SU-DHL-6 (cell line): Measurements from ENCODE around the gene ISG20.

Experiments used
- H2AFZ ChIP-seq: fragments of 200-600 bp; sonication (generic); 2 replicates; pipeline ENCODE4 v1.6.1; 2014; ENCODE audit warnings: low read depth, mild to moderate bottlenecking, moderate library complexity, mixed read lengths, antibody characterized with exemption, low read length; ENCODE audit not compliant: severe bottlenecking
- H3F3A ChIP-seq: fragments of 200-600 bp; shearing (Covaris generic); 2 replicates; pipeline ENCODE4 v1.6.0; 2016; ENCODE audit warnings: antibody characterized with exemption, mild to moderate bottlenecking; ENCODE audit not compliant: insufficient read depth
- H3K27ac ChIP-seq: fragments of 200-600 bp; sonication (generic); 2 replicates; pipeline ENCODE4 v1.5.1; 2016; ENCODE audit warnings: low read depth, mild to moderate bottlenecking, low read length, moderate library complexity, mixed read lengths
- H3K27me3 ChIP-seq: fragments of 200-600 bp; sonication (generic), shearing (Covaris generic); 2 replicates; pipeline ENCODE4 v1.6.0; 2014; ENCODE audit warnings: mild to moderate bottlenecking, low read length
- H3K36me3 ChIP-seq: fragments of 200-600 bp; sonication (generic); 2 replicates; pipeline ENCODE4 v1.6.1; 2014; ENCODE audit warnings: mild to moderate bottlenecking, low read length, mixed read lengths
- H3K4me2 ChIP-seq: fragments of 300-600, 200-600 bp; shearing (Covaris generic), sonication (generic); 2 replicates; pipeline ENCODE4 v1.6.0; 2014; ENCODE audit warnings: low read length, low read depth, mild to moderate bottlenecking; ENCODE audit not compliant: poor library complexity, severe bottlenecking
- H3K4me3 ChIP-seq: fragments of 200-600 bp; sonication (generic); 2 replicates; pipeline ENCODE4 v1.5.1; 2014; ENCODE audit warnings: antibody characterized with exemption, low read length, mild to moderate bottlenecking, mixed read lengths; ENCODE audit not compliant: insufficient read depth, poor library complexity, severe bottlenecking
- H3K79me2 ChIP-seq: fragments of 200-600 bp; sonication (generic); 2 replicates; pipeline ENCODE4 v1.6.1; 2014; ENCODE audit warnings: mild to moderate bottlenecking, low read length, moderate library complexity; ENCODE audit not compliant: insufficient read depth
- H3K9ac ChIP-seq: fragments of 200-600 bp; sonication (generic); 2 replicates; pipeline ENCODE4 v1.7.0; 2014; ENCODE audit warnings: mild to moderate bottlenecking, low read length
- H3K9me2 ChIP-seq: fragments of 200-600 bp; sonication (generic); replicated peaks from 2 replicates; pipeline ENCODE4 v1.6.1; 2014; ENCODE audit warnings: low read length; ENCODE audit not compliant: insufficient read depth
- H3K9me3 ChIP-seq: fragments of 200-600 bp; sonication (generic); 2 replicates; pipeline ENCODE4 v1.6.1; 2014; ENCODE audit warnings: low read length, mixed read lengths; ENCODE audit not compliant: insufficient read depth
- H4K20me1 ChIP-seq: fragments of 200-600 bp; sonication (generic); 2 replicates; pipeline ENCODE4 v1.6.1; 2014; ENCODE audit warnings: low read depth, mild to moderate bottlenecking, antibody characterized with exemption, low read length, moderate library complexity, mixed read lengths
- CTCF ChIP-seq: fragments of 200-600 bp; sonication (generic); IDR thresholded peaks from one replicate; pipeline ENCODE4 v1.5.1; 2017; ENCODE audit warnings: antibody characterized with exemption, mild to moderate bottlenecking, low read length, moderate library complexity; ENCODE audit not compliant: insufficient read depth, poor library complexity, severe bottlenecking
- EZH2phosphoT487 ChIP-seq: fragments of 200-600 bp; sonication (generic), shearing (Covaris generic); conservative IDR thresholded peaks from 2 replicates; pipeline ENCODE4 v1.6.1; 2018; ENCODE audit warnings: mild to moderate bottlenecking, antibody characterized with exemption, low read length, moderate library complexity, mixed read lengths

ISG20 gene

GRCh38 chr15:88628018-88628654 is 10.7 kb upstream of the ISG20 start:
- Histone ChIP-seq H3K79me2 (peaks cover 56% of the 10 kb centered on the region), H2AFZ (no peak overlapping the region), H3K27me3 (no peaks in the 10 kb centered on the region), H3K4me2 (no peak overlapping the region), H4K20me1 (peaks cover 28% of the 10 kb centered on the region; the same call in 1 of the 2 replicates), H3K27ac (no peak overlapping the region), H3K36me3 (peaks cover 6% of the 10 kb centered on the region; the same call in 1 of the 2 replicates), H3K9ac (no peak overlapping the region), H3K4me3 (no peak overlapping the region), H3F3A (no peaks in the 10 kb centered on the region), H3K9me3 (no peaks in the 10 kb centered on the region), H3K9me2 (no peaks in the 10 kb centered on the region)
- no peak for TF ChIP-seq EZH2phosphoT487
- no peak for TF ChIP-seq CTCF

GRCh38 chr15:88629071-88629470 is 9.7 kb upstream of the ISG20 start:
- Histone ChIP-seq H3K36me3 (peaks cover 6% of the 10 kb centered on the region; the same call in 1 of the 2 replicates), H4K20me1 (peaks cover 20% of the 10 kb centered on the region; the same call in 1 of the 2 replicates), H3K27ac (no peak overlapping the region), H3K79me2 (peaks cover 47% of the 10 kb centered on the region), H3F3A (no peaks in the 10 kb centered on the region), H3K9ac (no peak overlapping the region), H3K9me2 (no peaks in the 10 kb centered on the region), H3K4me2 (no peak overlapping the region), H3K27me3 (no peaks in the 10 kb centered on the region), H2AFZ (no peak overlapping the region), H3K4me3 (no peak overlapping the region), H3K9me3 (no peaks in the 10 kb centered on the region)
- TF ChIP-seq EZH2phosphoT487: no peak
- no peak for TF ChIP-seq CTCF

GRCh38 chr15:88630141-88630721 is 8.6 kb upstream of the ISG20 start:
- Histone ChIP-seq H3K9me2 (no peaks in the 10 kb centered on the region), H4K20me1 (peaks cover 19% of the 10 kb centered on the region; the same call in 1 of the 2 replicates), H3K27me3 (no peaks in the 10 kb centered on the region), H3K79me2 (peaks cover 35% of the 10 kb centered on the region), H3K9ac (no peak overlapping the region), H3K4me3 (no peak overlapping the region), H3F3A (peaks cover 6% of the 10 kb centered on the region), H3K36me3 (peaks cover 6% of the 10 kb centered on the region; the same call in 1 of the 2 replicates), H3K9me3 (no peaks in the 10 kb centered on the region), H3K4me2 (no peak overlapping the region), H3K27ac (no peak overlapping the region), H2AFZ (no peak overlapping the region)
- TF ChIP-seq CTCF (no peak), EZH2phosphoT487 (no peak)
